GM18867 (cell line): ENCODE results near the gene ZNF362.
"Not testable (repeated sequence)": the region's sequence is repeated elsewhere in the genome, so short reads cannot be mapped to it uniquely, and the experiment has no call there.

ENCODE experiments used
- ATAC-seq: cut with Tn5 transposase; IDR thresholded peaks from one replicate; pipeline ENCODE4 v1.9.1; 2021; ENCODE audit warnings: mild to moderate bottlenecking, moderate library complexity; ENCODE audit not compliant: unreplicated experiment

Gene ZNF362

GRCh38 chr1:33282791-33283190 is 26.5 kb downstream of the ZNF362 start:
- ATAC-seq, result no peak

DNA sequence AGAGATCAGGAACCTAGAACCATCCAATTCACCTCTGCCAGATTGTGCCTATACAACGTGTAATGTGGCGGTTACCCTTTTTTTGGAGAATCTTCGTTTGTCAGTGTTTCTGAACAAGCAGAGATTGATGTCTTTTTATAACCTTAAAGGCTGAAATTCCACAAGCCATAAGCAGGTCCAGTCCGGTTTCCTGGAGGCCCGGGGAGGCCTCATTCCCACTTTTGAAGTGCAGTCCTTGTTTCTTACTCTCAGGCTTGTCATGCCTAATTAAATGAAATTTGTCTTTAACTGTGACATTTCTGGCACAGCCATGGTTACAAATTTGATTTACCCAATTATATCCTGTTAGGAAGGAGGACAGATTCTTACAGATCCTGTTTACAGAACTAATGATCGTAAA is 27.8 kb downstream of the ZNF362 start:
- no peak for ATAC-seq

DNA sequence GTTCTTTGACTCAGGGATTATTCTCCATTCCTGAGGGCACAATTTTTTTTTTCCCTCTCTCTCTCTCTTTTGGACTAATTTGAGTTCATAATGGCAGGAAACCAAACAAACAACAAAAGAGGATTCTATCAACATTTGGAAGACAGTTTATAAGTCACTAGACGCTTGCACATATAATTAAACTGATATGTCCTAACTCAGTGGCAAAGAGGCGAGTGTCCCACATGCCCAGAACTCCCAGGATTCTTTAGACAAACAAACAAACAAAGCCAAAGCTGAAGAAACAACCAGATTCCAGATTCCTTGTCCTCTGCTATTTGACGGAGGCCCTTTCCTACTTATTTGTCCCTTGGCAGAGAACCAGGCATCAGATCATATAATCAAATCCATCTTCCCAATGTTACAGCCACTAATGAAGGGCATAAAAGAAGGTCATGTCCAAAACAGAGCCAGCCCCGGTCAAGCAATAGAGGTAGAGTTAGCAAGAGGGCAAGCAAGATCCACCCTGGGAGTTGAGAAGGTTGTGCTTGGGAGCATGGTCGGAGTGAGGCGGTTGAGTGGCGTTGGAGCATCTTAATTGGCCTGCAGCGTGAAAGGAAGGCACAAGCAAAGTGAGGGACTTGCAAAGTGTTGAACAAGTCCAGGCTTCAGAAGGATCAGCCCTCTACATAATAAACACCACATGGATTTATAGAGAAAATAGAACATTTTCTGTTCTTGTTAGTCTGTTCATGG is 30.3 kb downstream of the ZNF362 start:
- ATAC-seq, result no peak

DNA sequence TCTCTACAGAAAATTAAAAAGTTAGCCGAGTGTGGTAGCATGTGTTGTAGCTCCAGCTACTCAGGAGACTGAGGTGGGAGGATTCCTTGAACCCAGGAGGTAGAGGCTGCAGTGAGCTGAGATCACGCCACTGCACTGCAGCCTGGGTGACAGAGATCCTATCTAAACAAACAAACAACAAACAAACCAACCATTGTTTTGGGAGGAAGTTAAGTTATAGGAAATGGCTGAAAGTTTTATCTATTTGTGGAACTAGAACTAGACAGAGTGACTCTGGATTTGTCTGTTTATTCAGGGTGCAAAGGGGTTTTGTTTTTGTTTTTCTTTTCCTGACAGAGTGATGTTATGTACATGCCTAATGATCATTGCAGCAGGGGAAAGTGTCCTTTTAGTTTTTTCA is 31.0 kb downstream of the ZNF362 start:
- ATAC-seq, result no peak

DNA sequence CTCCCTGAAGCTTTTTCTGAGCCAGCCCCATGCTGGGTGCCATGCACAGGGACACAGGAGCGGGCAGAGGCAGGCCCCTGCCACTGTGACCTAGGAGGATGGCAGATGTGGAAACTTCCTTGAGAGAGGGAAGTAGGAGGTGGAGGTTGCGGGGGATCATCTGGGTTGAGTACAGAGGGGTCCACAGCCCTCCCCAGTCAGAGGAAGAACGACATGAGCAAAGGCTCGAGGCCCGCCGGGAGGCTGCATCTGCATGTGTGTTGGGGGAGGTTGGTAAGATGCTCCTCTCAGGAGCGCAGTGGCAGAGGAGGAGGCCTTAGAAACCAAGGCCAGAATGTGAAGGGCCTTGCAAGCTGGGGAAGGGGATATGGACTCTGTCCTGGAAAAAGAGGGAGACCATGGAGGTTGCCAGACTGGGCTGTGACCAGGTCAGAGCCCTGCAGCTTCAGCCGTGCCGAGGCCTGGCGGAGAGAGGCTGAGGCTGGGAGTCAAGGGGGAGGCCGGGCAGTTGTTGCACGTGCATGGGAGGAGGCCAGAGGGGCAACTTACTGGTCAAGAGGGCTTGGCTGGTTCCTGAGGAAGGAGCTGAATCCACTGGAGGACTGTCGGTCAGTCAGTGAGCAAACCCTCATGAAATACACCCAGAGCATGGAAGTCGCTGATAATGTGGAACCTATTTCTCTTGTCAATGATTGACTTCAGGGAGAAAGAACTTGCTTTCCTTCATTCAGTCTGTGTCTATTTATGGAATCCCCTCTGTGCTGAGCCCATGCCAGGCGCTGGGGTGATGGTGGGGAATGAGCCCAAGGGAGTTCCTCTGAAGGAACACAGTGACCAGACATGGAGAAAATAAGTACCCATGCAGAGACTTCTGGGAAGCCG is 32.9 kb downstream of the ZNF362 start:
- no peak for ATAC-seq

DNA sequence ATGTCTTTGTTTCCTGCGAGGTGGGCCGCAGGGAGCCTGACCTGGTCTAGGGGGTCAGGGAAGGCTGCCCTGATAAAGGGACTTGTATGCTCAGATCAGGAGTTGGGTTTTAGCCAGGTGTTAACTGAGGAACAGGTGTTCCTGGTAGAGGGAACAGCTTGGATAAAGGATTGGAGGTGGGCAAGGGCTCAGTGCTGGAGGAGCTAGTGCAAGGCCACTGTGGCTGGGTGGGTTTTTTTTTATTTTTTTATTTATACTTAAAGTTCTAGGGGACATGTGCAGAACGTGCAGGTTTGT is 33.5 kb downstream of the ZNF362 start:
- no peak for ATAC-seq

DNA sequence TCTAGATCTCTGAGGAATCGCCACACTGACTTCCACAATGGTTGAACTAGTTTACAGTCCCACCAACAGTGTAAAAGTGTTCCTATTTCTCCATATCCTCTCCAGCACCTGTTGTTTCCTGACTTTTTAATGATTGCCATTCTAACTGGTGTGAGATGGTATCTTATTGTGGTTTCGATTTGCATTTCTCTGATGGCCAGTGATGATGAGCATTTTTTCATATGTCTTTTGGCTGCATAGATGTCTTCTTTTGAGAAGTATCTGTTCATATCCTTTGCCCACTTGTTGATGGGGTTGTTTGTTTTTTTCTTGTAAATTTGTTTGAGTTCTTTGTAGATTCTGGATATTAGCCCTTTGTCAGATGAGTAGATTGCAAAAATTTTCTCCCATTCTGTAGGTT is 34.3 kb downstream of the ZNF362 start:
- ATAC-seq, result not testable (repeated sequence)

DNA sequence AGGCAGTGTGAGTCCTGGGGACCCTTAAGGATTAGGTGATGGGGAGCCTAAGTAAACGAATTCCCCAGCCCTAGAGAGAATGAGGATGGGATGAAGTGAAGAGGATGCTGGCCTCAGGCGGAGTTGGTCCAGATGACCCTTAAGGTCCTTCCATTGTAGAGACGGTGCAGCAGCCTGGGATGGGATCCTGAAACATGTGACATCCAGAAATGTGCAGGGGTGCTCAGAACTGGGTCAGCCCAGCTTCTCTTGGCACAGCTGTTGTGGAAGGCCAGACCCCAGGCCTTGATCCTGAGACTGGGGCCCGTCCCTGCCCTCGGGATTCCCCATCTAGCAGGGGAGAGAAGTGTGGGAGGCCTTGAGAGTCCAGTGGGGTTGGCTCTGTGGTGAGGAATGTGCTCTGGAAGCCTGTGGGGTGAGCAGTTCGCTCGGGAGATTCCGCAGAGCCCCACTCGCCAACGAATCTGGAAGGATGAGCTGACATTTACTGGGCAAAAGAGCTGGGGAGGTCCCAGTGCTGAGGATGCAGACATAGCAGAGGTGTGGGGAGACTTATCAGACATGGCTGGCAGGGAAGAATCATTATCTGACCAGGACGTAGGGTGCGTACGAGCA is 36.5 kb downstream of the ZNF362 start:
- ATAC-seq, result no peak

DNA sequence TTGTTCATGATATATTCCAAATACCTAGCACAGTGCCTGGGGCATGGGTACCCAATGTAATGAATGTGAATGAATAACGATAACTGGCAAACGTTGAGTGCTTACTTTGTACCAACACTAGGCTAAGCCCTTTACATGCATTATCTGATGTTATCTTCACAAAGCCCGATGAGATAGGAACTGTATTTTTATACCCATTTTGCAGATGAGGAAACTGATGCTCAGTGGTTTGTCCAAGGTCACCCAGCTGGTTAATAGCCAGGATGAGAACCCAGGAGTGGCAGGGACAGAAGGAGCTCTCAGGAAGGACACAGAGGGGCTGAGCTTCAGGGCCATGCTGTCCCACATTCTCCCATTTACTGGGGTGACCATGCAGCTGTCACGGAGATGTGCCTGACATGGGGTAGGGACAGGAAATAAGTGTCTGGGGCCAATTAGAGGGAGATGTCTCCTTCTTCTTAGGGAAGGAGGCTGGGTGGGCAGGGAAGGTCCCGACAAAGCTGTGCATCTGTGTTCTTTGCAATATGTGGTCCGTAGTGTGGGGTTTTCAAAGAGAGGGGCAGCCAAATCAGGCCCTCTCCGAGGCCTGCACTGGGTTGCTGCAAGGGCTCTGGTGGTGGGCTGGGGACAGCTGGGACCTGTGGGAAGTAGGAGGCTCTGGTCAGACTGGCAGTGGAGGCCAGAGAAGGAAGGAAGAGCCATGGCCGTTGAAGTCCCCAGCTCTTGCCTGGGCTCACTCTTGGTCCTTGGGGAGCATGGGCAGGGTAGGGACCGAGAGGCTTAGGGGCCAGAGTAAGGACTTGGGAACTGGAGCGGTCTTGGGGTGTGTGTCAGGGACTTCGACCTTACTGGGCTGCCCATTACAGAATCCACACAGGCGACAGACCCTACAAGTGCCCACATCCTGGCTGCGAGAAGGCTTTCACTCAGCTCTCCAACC is 38.0 kb downstream of the ZNF362 start:
- no peak for ATAC-seq

DNA sequence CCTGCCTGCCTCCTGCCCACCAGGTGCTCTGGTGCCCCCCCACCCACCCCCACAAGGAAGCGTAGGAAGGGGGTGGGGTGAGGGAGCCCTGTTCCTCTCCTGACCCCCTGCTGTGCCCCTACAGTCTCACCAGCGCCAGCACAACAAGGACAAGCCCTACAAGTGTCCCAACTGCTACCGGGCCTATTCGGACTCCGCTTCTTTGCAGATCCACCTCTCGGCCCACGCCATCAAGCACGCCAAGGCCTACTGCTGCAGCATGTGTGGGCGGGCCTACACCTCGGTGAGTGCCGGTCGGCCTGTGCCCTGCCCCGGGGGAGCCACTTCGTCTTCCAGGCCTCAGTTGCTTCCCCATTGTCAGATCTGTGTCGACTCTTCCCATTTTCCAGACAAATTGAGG is 38.7 kb downstream of the ZNF362 start:
- ATAC-seq, result no peak

- ATAC-seq, result peak; percentile 78
These were observed 39.3 kb downstream of the ZNF362 start for GRCh38 chr1:33295450-33296081.

DNA sequence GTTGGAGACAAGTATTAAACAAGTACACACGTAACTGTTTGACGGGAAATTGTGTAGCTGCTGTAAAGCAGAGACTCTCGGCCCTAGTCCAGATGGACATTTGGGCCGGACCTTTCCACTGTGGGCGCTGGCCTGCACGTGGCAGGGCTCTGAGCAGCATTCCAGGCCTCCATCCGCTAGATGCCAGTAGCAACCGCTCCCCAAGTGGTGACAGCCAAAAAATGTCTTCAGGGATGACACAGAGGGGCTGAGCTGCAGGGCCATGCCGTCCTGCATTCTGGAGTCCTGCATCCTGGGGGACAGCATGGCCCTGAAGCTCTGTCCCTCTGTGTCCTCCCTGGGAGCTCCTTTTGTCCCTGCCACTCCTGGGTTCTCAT is 39.8 kb downstream of the ZNF362 start:
- ATAC-seq, result no peak

DNA sequence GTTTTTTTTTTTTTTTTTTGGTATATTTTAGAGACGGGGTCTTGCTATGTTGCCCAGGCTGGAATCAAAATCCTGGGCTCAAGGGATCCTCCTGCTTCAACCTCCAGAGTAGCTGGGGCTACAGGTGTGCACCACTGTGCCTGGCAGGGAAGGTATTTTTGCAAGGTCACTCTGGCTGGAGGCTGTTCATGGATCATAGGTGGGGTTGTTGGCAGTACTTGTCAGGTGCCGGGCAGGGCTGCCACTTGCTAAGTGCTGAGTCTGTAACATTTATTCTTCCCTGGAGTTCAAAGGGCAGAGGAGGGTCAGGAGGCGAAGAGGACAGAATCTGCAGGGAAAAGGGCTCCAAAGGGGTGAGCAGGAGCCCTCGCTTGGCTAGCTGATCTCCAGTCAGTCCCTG is 40.5 kb downstream of the ZNF362 start:
- ATAC-seq, result no peak

GRCh38 chr1:33297911-33298622 is 41.8 kb downstream of the ZNF362 start:
- no peak for ATAC-seq

GRCh38 chr1:33298623-33299277 is 42.5 kb downstream of the ZNF362 start:
- ATAC-seq, result peak; percentile 39

- ATAC-seq, result no peak
These were observed 43.3 kb downstream of the ZNF362 start for GRCh38 chr1:33299461-33300155.

GRCh38 chr1:33300673-33301072 is 44.4 kb downstream of the ZNF362 start:
- no peak for ATAC-seq

DNA sequence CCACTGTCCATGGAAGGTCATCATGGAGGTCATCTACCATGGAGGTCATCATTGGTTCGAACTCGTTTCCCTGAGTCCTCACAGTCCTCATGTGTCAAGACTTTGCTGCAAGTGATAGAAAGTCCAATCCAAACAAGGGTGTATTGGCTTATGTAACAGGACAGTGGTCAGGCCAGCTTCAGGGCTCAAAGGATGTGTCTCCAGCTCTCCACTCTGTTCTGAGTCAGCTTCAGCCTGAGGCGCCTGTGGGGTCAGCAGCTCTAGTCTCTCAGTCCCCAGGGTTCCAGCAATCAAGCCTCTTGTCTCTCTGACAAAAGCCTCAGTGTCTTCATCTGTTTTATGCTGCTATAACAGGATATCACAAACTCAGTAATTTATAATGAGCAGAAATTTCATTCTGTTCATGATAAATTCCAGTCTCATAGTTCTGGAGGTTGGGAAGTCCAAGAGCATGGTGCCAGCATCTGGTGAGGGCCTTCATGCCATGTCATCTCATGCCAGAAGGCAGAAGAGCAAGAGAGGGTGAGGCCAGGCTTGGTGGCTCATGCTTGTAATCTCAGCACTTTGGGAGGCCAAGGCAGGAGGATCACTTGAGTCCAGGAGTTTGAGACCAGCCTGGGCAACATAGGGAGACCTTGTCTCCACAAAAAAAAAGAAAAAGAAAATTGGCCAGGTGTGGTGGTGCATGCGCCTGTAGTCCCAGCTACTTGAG is 45.1 kb downstream of the ZNF362 start:
- no peak for ATAC-seq
